ENCODE measurements around the gene AKR1C1. TPM values are rescaled to one million over a fixed set of nuclear protein-coding genes. Genes with fewer than 3 reads are reported as not detected.
A peak's percentile ranks its signal among the peaks of the same experiment; 100 is the strongest.
"Not testable (repeated sequence)": the region's sequence is repeated elsewhere in the genome, so short reads cannot be mapped to it uniquely, and the experiment has no call there.

The AKR1C1 gene
- total RNA-seq, 1 donor from 2014 or later: 18.4 TPM

- H3K27me3 ChIP-seq; H3K36me3 ChIP-seq; intact Hi-C loops (cut with DNase I); H3K27ac ChIP-seq; DNase-seq (ENCODE audit: low spot score in 2 of 2); H3K9me3 ChIP-seq; H3K4me1 ChIP-seq; H3K4me3 ChIP-seq: not testable (repeated sequence)
Observed at GRCh38 chr10:4962308-4962707, 907 bp upstream of the AKR1C1 start.

GRCh38 chr10:4963815-4964154 lies 570 bp downstream of the AKR1C1 start:
- DNase-seq (ENCODE audit: low spot score in 2 of 2); H3K9me3 ChIP-seq; H3K4me1 ChIP-seq; intact Hi-C loops (cut with DNase I); H3K36me3 ChIP-seq; H3K27me3 ChIP-seq; H3K27ac ChIP-seq: not testable (repeated sequence)
- H3K4me3 ChIP-seq: peak overlapping the region; percentile 36 to 42

- Histone ChIP-seq H3K4me3 (peak overlapping the region in 1 of 2 donors; percentile 19), H3K36me3 (peaks cover 0 to 19% of the 10 kb centered on the region in 2 donors)
- H3K4me1 ChIP-seq; DNase-seq (ENCODE audit: low spot score in 2 of 2); H3K27me3 ChIP-seq; H3K9me3 ChIP-seq; H3K27ac ChIP-seq; intact Hi-C loops (cut with DNase I): not testable (repeated sequence)
Observed at GRCh38 chr10:4965763-4966162, 2.5 kb downstream of the AKR1C1 start.

GRCh38 chr10:4967189-4967588 lies 4.0 kb downstream of the AKR1C1 start:
- H3K27ac ChIP-seq; intact Hi-C loops (cut with DNase I); H3K4me1 ChIP-seq; H3K4me3 ChIP-seq; DNase-seq (ENCODE audit: low spot score in 2 of 2); H3K9me3 ChIP-seq; H3K27me3 ChIP-seq: not testable (repeated sequence)
- peaks cover 0 to 19% of the 10 kb centered on the region in 2 donors for H3K36me3 ChIP-seq

GRCh38 chr10:4969289-4969688 lies 6.1 kb downstream of the AKR1C1 start:
- H3K27ac ChIP-seq; H3K4me1 ChIP-seq; DNase-seq (ENCODE audit: low spot score in 2 of 2); H3K4me3 ChIP-seq; intact Hi-C loops (cut with DNase I); H3K27me3 ChIP-seq; H3K9me3 ChIP-seq: not testable (repeated sequence)
- H3K36me3 ChIP-seq: peaks cover 0 to 19% of the 10 kb centered on the region in 2 donors

- H3K9me3 ChIP-seq; H3K27me3 ChIP-seq; DNase-seq (ENCODE audit: low spot score in 2 of 2); H3K27ac ChIP-seq; H3K4me1 ChIP-seq; intact Hi-C loops (cut with DNase I); H3K4me3 ChIP-seq: not testable (repeated sequence)
- H3K36me3 ChIP-seq: peaks cover 0 to 19% of the 10 kb centered on the region in 2 donors
Observed at GRCh38 chr10:4970362-4970761, 7.1 kb downstream of the AKR1C1 start.

GRCh38 chr10:4972369-4973142 lies 9.3 kb downstream of the AKR1C1 start:
- peaks cover 0 to 20% of the 10 kb centered on the region in 2 donors for H3K36me3 ChIP-seq
- H3K9me3 ChIP-seq; intact Hi-C loops (cut with DNase I); H3K27me3 ChIP-seq; DNase-seq (ENCODE audit: low spot score in 2 of 2); H3K4me1 ChIP-seq; H3K4me3 ChIP-seq; H3K27ac ChIP-seq: not testable (repeated sequence)

- DNase-seq (ENCODE audit: low spot score in 2 of 2); H3K4me3 ChIP-seq; H3K9me3 ChIP-seq; H3K27ac ChIP-seq; H3K27me3 ChIP-seq; intact Hi-C loops (cut with DNase I); H3K4me1 ChIP-seq: not testable (repeated sequence)
- peaks cover 0 to 20% of the 10 kb centered on the region in 2 donors for H3K36me3 ChIP-seq
Observed at GRCh38 chr10:4973294-4973693, 10.1 kb downstream of the AKR1C1 start.

- H3K4me3 ChIP-seq; H3K4me1 ChIP-seq; H3K9me3 ChIP-seq; H3K36me3 ChIP-seq; DNase-seq (ENCODE audit: low spot score in 2 of 2); intact Hi-C loops (cut with DNase I); H3K27ac ChIP-seq; H3K27me3 ChIP-seq: not testable (repeated sequence)
Observed at GRCh38 chr10:4974400-4974799, 11.2 kb downstream of the AKR1C1 start.

GRCh38 chr10:4977025-4977424 lies 13.8 kb downstream of the AKR1C1 start:
- no peaks in the 10 kb centered on the region for H3K4me1 ChIP-seq
- TF ChIP-seq CTCF (IDR thresholded peaks at IDR 0.05): no peak
- intact Hi-C loops (cut with DNase I): no loop called here
- DNase-seq (ENCODE audit: low spot score in 2 of 2): no peak
- no peak overlapping the region for H3K4me3 ChIP-seq
- H3K27ac ChIP-seq: no peak overlapping the region
- no peaks in the 10 kb centered on the region for H3K9me3 ChIP-seq
- no peaks in the 10 kb centered on the region for H3K27me3 ChIP-seq
- peaks cover 0 to 6% of the 10 kb centered on the region in 2 donors for H3K36me3 ChIP-seq
